Transverse colon (tissue), 3 donors: Measurements from ENCODE around the gene CGB5.

Experiments used
- CTCF ChIP-seq, 5 experiments: fragments of 200-600 bp in 3 of 5; fragments of 450-650 bp in 2 of 5; sonication (generic) in 3 of 5; IDR thresholded peaks; 1 replicate in 2 of 5; 2 replicates in 3 of 5; pipeline ENCODE4 v1.5.1; 2016 to 2017; ENCODE audit warnings: antibody characterized with exemption in 5 of 5, inconsistent platforms in 3 of 5, mild to moderate bottlenecking in 2 of 5, moderate library complexity in 1 of 5
- POLR2A ChIP-seq: fragments of 450-650 bp; IDR thresholded peaks from one replicate; pipeline ENCODE4 v1.6.1; 2016; ENCODE audit warnings: antibody characterized with exemption, mild to moderate bottlenecking, moderate library complexity

DNA sequence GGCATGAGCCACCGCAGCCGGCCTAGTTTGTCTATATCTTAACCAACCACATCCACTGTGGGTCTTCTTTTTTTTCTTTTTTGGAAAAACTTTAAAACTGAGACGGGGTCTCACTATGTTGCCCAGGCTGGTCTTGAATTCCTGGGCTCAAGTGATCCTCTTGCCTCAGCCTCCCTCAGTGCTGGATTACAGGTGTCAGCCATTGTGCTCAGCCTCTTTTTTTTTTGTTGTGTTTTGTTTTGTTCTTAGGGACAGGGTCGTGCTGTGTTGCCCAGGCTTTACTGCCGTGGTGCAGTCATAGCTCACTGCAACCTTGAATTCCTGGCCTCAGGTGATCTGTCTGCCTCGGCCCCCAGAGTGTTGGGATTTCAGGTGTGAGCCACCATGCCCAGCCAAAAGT, 49.0 kb downstream of the CGB5 start:
- no peak for TF ChIP-seq CTCF (IDR thresholded peaks at IDR 0.05)
- no peak for TF ChIP-seq POLR2A
